Neural cell (in vitro differentiated cells): ENCODE measurements around the gene RTN4.

Source experiments
- CTCF ChIP-seq: fragments of 450-650 bp; IDR thresholded peaks from 2 replicates; pipeline ENCODE4 v1.5.1; 2014; ENCODE audit warnings: antibody characterized with exemption, mild to moderate bottlenecking, moderate library complexity; ENCODE audit not compliant: poor library complexity, severe bottlenecking
- EP300 ChIP-seq: fragments of 450-650 bp; conservative IDR thresholded peaks from 2 replicates; pipeline ENCODE4 v1.6.1; 2014; ENCODE audit warnings: antibody characterized with exemption, mild to moderate bottlenecking, moderate library complexity; ENCODE audit not compliant: poor library complexity, severe bottlenecking
- EZH2 ChIP-seq: fragments of 200-600, 300-800 bp; shearing (Covaris generic), sonication (generic); IDR thresholded peaks from 2 replicates; pipeline ENCODE4 v1.6.1; 2014; ENCODE audit warnings: antibody characterized with exemption, low read length, borderline replicate concordance, mild to moderate bottlenecking; ENCODE audit not compliant: insufficient read depth, poor library complexity, severe bottlenecking
- MXI1 ChIP-seq: fragments of 450-650 bp; conservative IDR thresholded peaks from 2 replicates; pipeline ENCODE4 v1.6.1; 2014; ENCODE audit warnings: antibody characterized with exemption, mild to moderate bottlenecking; ENCODE audit not compliant: poor library complexity, severe bottlenecking
- POLR2AphosphoS5 ChIP-seq: IDR thresholded peaks from 2 replicates; pipeline ENCODE4 v1.6.1; 2012
- RAD21 ChIP-seq: fragments of 450-650 bp; conservative IDR thresholded peaks from 2 replicates; pipeline ENCODE4 v1.6.1; 2014; ENCODE audit warnings: antibody characterized with exemption, mild to moderate bottlenecking, moderate library complexity
- SMC3 ChIP-seq: fragments of 450-650 bp; conservative IDR thresholded peaks from 2 replicates; pipeline ENCODE4 v1.6.1; 2014; ENCODE audit warnings: antibody characterized with exemption, mild to moderate bottlenecking, moderate library complexity; ENCODE audit not compliant: poor library complexity
- TAF1 ChIP-seq: IDR thresholded peaks from 2 replicates; pipeline ENCODE4 v1.6.1; 2012; ENCODE audit warnings: low read depth
- TF ChIP-seq, protein P1 (sequence below): IDR thresholded peaks from 2 replicates; pipeline ENCODE4 v1.6.1; 2012; ENCODE audit warnings: borderline replicate concordance

DNA sequence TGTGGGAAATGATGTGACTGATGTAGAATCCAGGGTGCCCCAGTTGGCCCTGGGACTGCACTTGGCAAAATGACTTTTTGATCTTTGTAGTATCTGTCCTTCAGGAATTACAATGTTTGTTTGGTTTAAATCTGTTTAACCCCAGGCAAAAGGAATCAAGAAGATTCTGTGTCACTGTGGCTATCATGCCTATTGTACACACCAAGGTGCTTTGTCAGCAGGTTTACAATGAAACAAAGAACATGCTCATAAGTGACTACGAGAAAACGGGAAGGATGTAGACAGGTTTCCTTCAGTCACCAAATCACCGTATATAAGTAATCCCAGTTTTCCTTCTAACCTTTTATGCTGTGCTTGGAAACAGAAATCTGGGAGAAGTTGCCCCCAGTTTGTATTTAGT, 109.5 kb downstream of the RTN4 start:
- TF ChIP-seq EP300 (no peak), CTCF (no peak), RAD21 (no peak), POLR2AphosphoS5 (no peak), TAF1 (no peak), EZH2 (no peak), SMC3 (no peak), MXI1 (no peak)
- TF ChIP-seq, protein P1, sequence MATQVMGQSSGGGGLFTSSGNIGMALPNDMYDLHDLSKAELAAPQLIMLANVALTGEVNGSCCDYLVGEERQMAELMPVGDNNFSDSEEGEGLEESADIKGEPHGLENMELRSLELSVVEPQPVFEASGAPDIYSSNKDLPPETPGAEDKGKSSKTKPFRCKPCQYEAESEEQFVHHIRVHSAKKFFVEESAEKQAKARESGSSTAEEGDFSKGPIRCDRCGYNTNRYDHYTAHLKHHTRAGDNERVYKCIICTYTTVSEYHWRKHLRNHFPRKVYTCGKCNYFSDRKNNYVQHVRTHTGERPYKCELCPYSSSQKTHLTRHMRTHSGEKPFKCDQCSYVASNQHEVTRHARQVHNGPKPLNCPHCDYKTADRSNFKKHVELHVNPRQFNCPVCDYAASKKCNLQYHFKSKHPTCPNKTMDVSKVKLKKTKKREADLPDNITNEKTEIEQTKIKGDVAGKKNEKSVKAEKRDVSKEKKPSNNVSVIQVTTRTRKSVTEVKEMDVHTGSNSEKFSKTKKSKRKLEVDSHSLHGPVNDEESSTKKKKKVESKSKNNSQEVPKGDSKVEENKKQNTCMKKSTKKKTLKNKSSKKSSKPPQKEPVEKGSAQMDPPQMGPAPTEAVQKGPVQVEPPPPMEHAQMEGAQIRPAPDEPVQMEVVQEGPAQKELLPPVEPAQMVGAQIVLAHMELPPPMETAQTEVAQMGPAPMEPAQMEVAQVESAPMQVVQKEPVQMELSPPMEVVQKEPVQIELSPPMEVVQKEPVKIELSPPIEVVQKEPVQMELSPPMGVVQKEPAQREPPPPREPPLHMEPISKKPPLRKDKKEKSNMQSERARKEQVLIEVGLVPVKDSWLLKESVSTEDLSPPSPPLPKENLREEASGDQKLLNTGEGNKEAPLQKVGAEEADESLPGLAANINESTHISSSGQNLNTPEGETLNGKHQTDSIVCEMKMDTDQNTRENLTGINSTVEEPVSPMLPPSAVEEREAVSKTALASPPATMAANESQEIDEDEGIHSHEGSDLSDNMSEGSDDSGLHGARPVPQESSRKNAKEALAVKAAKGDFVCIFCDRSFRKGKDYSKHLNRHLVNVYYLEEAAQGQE: no peak
